K562 (cell line): ENCODE data around the gene FBLIM1. TPM values are rescaled to one million over a fixed set of nuclear protein-coding genes. Genes with fewer than 3 reads are reported as not detected.

Experiments
- ATAC-seq: fragments of 200-7000 bp; cut with Tn5 transposase; 3 replicates; pipeline ENCODE4 v1.9.1; 2020; ENCODE audit warnings: moderate library complexity
- BruUV-seq: library from RNA; stranded (reverse); fragments of 400-500 nt; replicated peaks from 2 replicates; lab custom pipeline; 2021; lab: Mats Ljungman, UMichigan
- CTCF ChIA-PET: fragments of 300-600 bp; formaldehyde crosslinking; extraction: SDS; loops from one replicate; lab custom pipeline; 2021; ENCODE audit warnings: low intra/inter-chr PET ratio; lab: Yijun Ruan, JAX
- POLR2A ChIA-PET: fragments of 300-600, 350-650 bp; sonication (Branson Sonifier 250); formaldehyde crosslinking; extraction: SDS; loops from one replicate; lab custom pipeline; 2021; ENCODE audit warnings: antibody characterized with exemption, inconsistent platforms; lab: Yijun Ruan, JAX
- DNase-seq, 4 experiments: peaks; one replicate each; pipeline versions ENCODE4 v3.0.0 to v3.0.0-alpha.2; 2011 to 2018; ENCODE audit warnings: low spot score in 3 of 4, mixed read lengths in 3 of 4; ENCODE audit errors: extremely low read depth in 1 of 4
- FAIRE-seq: peaks from 2 replicates; lab custom pipeline; 2011; peaks lifted over from hg19 to GRCh38; lab: Jason Lieb, UNC
- H2AFZ ChIP-seq: 2 replicates; pipeline ENCODE4 v1.6.0; 2011; ENCODE audit warnings: low read depth, low read length, control low read depth, inconsistent platforms
- H3K27ac ChIP-seq: fragments of 200-600 bp; 3 replicates; pipeline ENCODE4 v1.8.0; 2011; ENCODE audit warnings: low read depth, mild to moderate bottlenecking, control low read depth, inconsistent platforms, low read length, moderate library complexity, mixed read lengths; ENCODE audit errors: extremely low read depth
- H3K27me3 ChIP-seq, 2 experiments: fragments of 300-600 bp in 1 of 2; 2 replicates in 1 of 2; 3 replicates in 1 of 2; pipeline versions ENCODE4 v1.6.0 to v1.8.0; 2011; ENCODE audit warnings: inconsistent platforms in 2 of 2, low read length in 2 of 2, mild to moderate bottlenecking in 1 of 2, mixed read lengths in 1 of 2, moderate library complexity in 1 of 2; ENCODE audit not compliant: control insufficient read depth in 2 of 2, insufficient read depth in 2 of 2
- H3K36me3 ChIP-seq: fragments of 300-600 bp; 3 replicates; pipeline ENCODE4 v1.8.0; 2011; ENCODE audit warnings: mild to moderate bottlenecking, low read length, inconsistent platforms; ENCODE audit not compliant: control insufficient read depth, insufficient read depth
- H3K4me1 ChIP-seq, 2 experiments: fragments of 200-600 bp in 1 of 2; replicated peaks in 1 of 2; 2 replicates in 1 of 2; 3 replicates in 1 of 2; pipeline versions ENCODE4 v1.5.1 to v1.8.0; 2011; ENCODE audit warnings: inconsistent platforms in 2 of 2, low read length in 2 of 2, mild to moderate bottlenecking in 1 of 2, mixed read lengths in 1 of 2, moderate library complexity in 1 of 2; ENCODE audit not compliant: control insufficient read depth in 2 of 2, insufficient read depth in 2 of 2
- H3K4me2 ChIP-seq: 2 replicates; pipeline ENCODE4 v1.6.1; 2011; ENCODE audit warnings: low read length, control low read depth, inconsistent platforms, mixed read lengths; ENCODE audit not compliant: insufficient read depth
- H3K4me3 ChIP-seq: fragments of 200-600 bp; sonication (generic), shearing (Covaris generic); 2 replicates; pipeline ENCODE4 v1.5.1; 2016; ENCODE audit warnings: control low read depth, inconsistent platforms
- H3K79me2 ChIP-seq: fragments of 200-600 bp; 3 replicates; pipeline ENCODE4 v1.8.0; 2011; ENCODE audit warnings: low read length, inconsistent platforms; ENCODE audit not compliant: control insufficient read depth, insufficient read depth
- H3K9ac ChIP-seq, 2 experiments: 2 replicates each; pipeline versions ENCODE4 v1.6.0 to v1.6.1; 2011; ENCODE audit warnings: low read depth in 2 of 2, low read length in 2 of 2, control low read depth in 1 of 2, inconsistent platforms in 1 of 2, mild to moderate bottlenecking in 1 of 2, mixed read lengths in 1 of 2; ENCODE audit not compliant: insufficient read depth in 1 of 2
- H3K9me1 ChIP-seq: one replicate; pipeline ENCODE4 v1.6.0; 2011; ENCODE audit warnings: inconsistent platforms, mild to moderate bottlenecking, low read length, moderate library complexity; ENCODE audit not compliant: control insufficient read depth, insufficient read depth
- H3K9me3 ChIP-seq: replicated peaks from 2 replicates; pipeline ENCODE4 v1.5.1; 2011; ENCODE audit warnings: low read depth, low read length, inconsistent platforms; ENCODE audit not compliant: control insufficient read depth, insufficient read depth
- H4K20me1 ChIP-seq: replicated peaks from 2 replicates; pipeline ENCODE4 v1.6.1; 2011; ENCODE audit warnings: low read length, inconsistent platforms, mixed read lengths; ENCODE audit not compliant: control insufficient read depth, insufficient read depth
- DACH1 ChIP-seq: fragments of 450-650 bp; IDR thresholded peaks from 2 replicates; pipeline ENCODE4 v1.6.1; 2018; ENCODE audit not compliant: partially characterized antibody
- HNRNPK ChIP-seq: fragments of 200-400 bp; formaldehyde crosslinking; IDR thresholded peaks from one replicate; pipeline ENCODE4 v1.6.1; 2018; ENCODE audit warnings: mild to moderate bottlenecking, low read depth, low read length; ENCODE audit not compliant: poor library complexity, severe bottlenecking
- MAX ChIP-seq: sonication (generic); formaldehyde crosslinking; IDR thresholded peaks from 2 replicates; pipeline ENCODE4 v1.9.0; 2022; ENCODE audit warnings: mild to moderate bottlenecking, missing genetic modification reagents
- PKNOX1 ChIP-seq: fragments of 450-650 bp; IDR thresholded peaks from 2 replicates; pipeline ENCODE4 v1.6.1; 2016
- RBM25 ChIP-seq: fragments of 200-400 bp; formaldehyde crosslinking; IDR thresholded peaks from 2 replicates; pipeline ENCODE4 v1.6.1; 2018; ENCODE audit warnings: low read length, low read depth, moderate library complexity; ENCODE audit not compliant: severe bottlenecking
- SIRT6 ChIP-seq: IDR thresholded peaks from one replicate; pipeline ENCODE4 v1.6.1; 2012; ENCODE audit warnings: low read depth, mild to moderate bottlenecking, control low read depth, inconsistent platforms, low read length, moderate library complexity
- SMARCE1 ChIP-seq: fragments of 450-650 bp; IDR thresholded peaks from 2 replicates; pipeline ENCODE4 v1.7.1; 2016; ENCODE audit warnings: mild to moderate bottlenecking
- SNRNP70 ChIP-seq: fragments of 200-400 bp; formaldehyde crosslinking; optimal IDR thresholded peaks from 2 replicates; pipeline ENCODE3; 2017; ENCODE audit warnings: low read depth, low read length
- SRF ChIP-seq, 2 experiments: fragments of 250-450, 450-650 bp in 1 of 2; sonication (Bioruptor Pico) in 1 of 2; sonication (generic) in 1 of 2; formaldehyde crosslinking; IDR thresholded peaks; 2 replicates each; pipeline versions ENCODE4 v1.5.0 to v1.5.1; 2020 to 2022; ENCODE audit warnings: mild to moderate bottlenecking in 1 of 2, missing genetic modification reagents in 1 of 2
- TCF3 ChIP-seq: sonication (generic); formaldehyde crosslinking; IDR thresholded peaks from 2 replicates; pipeline ENCODE4 v1.4.0; 2020; ENCODE audit warnings: mild to moderate bottlenecking, missing genetic modification reagents
- TCF7 ChIP-seq: sonication (generic); IDR thresholded peaks from 2 replicates; pipeline ENCODE4 v1.6.1; 2016; ENCODE audit warnings: antibody characterized with exemption, borderline replicate concordance
- TEAD4 ChIP-seq, 2 experiments: sonication (generic) in 1 of 2; formaldehyde crosslinking in 1 of 2; IDR thresholded peaks; 2 replicates each; pipeline versions ENCODE4 v1.6.1 to v1.8.0; 2012 to 2022; ENCODE audit warnings: borderline replicate concordance in 1 of 2, inconsistent platforms in 1 of 2, low read length in 1 of 2, mild to moderate bottlenecking in 1 of 2, missing genetic modification reagents in 1 of 2
- TRIM24 ChIP-seq, 2 experiments: fragments of 450-650 bp; IDR thresholded peaks; 2 replicates each; pipeline ENCODE4 v1.6.1; 2016
- XRCC4 ChIP-seq: IDR thresholded peaks from one replicate; pipeline ENCODE4 v1.6.1; 2011; ENCODE audit not compliant: insufficient read depth, insufficient read length; ENCODE audit errors: extremely low read depth
- ZFP36 ChIP-seq: fragments of 150-350 bp; IDR thresholded peaks from 2 replicates; pipeline ENCODE4 v1.6.1; 2018; ENCODE audit warnings: low read length, low read depth; ENCODE audit not compliant: partially characterized antibody
- ZFX ChIP-seq: sonication (generic); formaldehyde crosslinking; IDR thresholded peaks from 2 replicates; pipeline ENCODE4 v1.8.0; 2022; ENCODE audit warnings: mild to moderate bottlenecking, missing genetic modification reagents, moderate library complexity
- ZKSCAN8 ChIP-seq: fragments of 200-800 bp; sonication (Bioruptor generic); IDR thresholded peaks from 2 replicates; pipeline ENCODE4 v1.6.1; 2016; ENCODE audit warnings: missing genetic modification characterization, missing compliant biosample characterization
- ZNF217 ChIP-seq: sonication (generic); formaldehyde crosslinking; IDR thresholded peaks from 2 replicates; pipeline ENCODE4 v1.8.0; 2022; ENCODE audit warnings: mild to moderate bottlenecking, missing genetic modification reagents
- ZNF766 ChIP-seq: fragments of 200-800 bp; sonication (Bioruptor generic); conservative IDR thresholded peaks from 2 replicates; pipeline ENCODE4 v1.6.1; 2016; ENCODE audit warnings: missing genetic modification characterization, missing compliant biosample characterization
- ZZZ3 ChIP-seq: fragments of 450-650 bp; IDR thresholded peaks from 2 replicates; pipeline ENCODE4 v1.6.1; 2016; ENCODE audit warnings: antibody characterized with exemption, mild to moderate bottlenecking, moderate library complexity
- WGBS: fragments of 100-300 bp; shearing (Covaris generic); methylation state at CpG from one replicate; pipeline ENCODE4 v1.1.6; 2016; ENCODE audit warnings: low coverage, mixed read lengths; ENCODE audit not compliant: insufficient coverage; ENCODE audit errors: missing lambda C conversion rate; 5-methylcytosine and 5-hydroxymethylcytosine counted together
- in situ Hi-C: fragments of 300-500 bp; cut with MboI; formaldehyde crosslinking; loops from 4 replicates; pipeline ENCODE4 v1.15.0; 2018; ENCODE audit warnings: inconsistent platforms, mixed read lengths
- intact Hi-C: fragments of 100-400 bp; cut with micrococcal nuclease; formaldehyde crosslinking; loops from 2 replicates; pipeline ENCODE4 v1.14.2; 2022
- polyA plus RNA-seq, 8 experiments: library from polyadenylated mRNA; depleted of rRNA in 4 of 8; stranded (reverse) in 5 of 8; unstranded in 3 of 8; fragments of >200 nt; fragmentation: Nextera tagmentation in 2 of 8; fragmentation: Illumina TruSeq in 1 of 8; extraction: Ambion mirVana in 2 of 8; extraction: Trizol in 1 of 8; gene quantifications; 2 replicates each; pipeline versions ENCODE4 v1.2.1 to v1.2.3, GENCODE V29; 2011 to 2014; ENCODE audit warnings: inconsistent platforms in 1 of 8, missing spikeins in 1 of 8
- total RNA-seq, 7 experiments: library from RNA; depleted of rRNA in 6 of 7; stranded (reverse); fragments of >200 nt in 6 of 7; fragmentation: Illumina TruSeq in 2 of 7; extraction: Trizol in 2 of 7; gene quantifications; 2 replicates each; pipeline versions ENCODE4 v1.2.1 to v1.2.3, GENCODE V29; 2011 to 2021; ENCODE audit warnings: low replicate concordance in 1 of 7
- TF ChIP-seq, protein P1 (sequence below): fragments of 450-650 bp; IDR thresholded peaks from 2 replicates; pipeline ENCODE4 v1.6.1; 2017; ENCODE audit warnings: mild to moderate bottlenecking, moderate library complexity

FBLIM1 gene
- total and polyA plus RNA-seq, 9 of the 15 experiments (the other 6 are each of a cell fraction or from before 2014, with no cell fraction given) = 0.14 to 0.24 TPM; not detected in 7

DNA sequence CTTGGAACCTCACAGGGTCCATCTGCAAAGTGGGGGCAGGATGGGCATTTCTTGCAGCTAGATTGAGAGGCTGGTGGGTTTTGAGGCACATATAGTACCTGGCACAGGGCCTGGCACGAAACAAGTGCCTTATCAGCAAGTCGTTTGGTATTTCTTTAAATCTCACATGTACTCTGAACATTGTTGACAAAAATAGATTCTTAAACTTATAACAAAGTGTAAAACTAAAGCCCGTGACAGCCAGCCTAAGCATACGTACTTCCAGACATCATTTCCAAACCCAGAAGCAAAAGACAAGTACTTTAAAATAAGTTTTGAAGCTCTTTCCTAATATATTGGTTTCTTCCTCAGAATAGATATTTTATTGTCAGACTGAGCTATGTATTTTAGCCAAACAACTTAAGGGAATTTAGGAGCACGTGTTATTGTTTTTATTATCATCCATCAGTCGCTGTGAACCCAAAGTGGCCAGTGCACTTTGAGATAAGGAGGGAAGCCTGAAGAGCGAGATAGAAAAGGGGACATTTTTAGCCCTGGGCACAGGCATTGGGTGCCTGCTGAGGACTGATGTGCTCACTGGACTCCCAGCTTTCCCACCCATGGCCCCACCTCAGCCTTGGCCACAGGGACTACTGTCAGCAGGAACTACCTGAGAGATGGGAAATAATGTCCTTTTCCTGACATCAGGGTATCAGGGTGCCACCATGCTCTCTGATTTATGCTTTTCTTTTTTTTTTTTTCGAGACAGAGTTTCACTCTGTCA, 3.0 kb downstream of the FBLIM1 start:
- WGBS = 1% methylated on average over 8 of the region's 8 CpGs
- peak; percentile 64 for FAIRE-seq
- ChIA-PET CTCF (no interaction called here), POLR2A (interaction anchor here (1.6 kb wide), 1 partner anchor 13 kb away, joined by 5 read pairs; no protein-coding TSS in a partner anchor)
- H3K9ac ChIP-seq = peak overlapping the region in 1 of 2 experiments; percentile 2; a peak in 1 of 4 replicates
- peak in 2 of 4 experiments; percentile 56 to 58 for DNase-seq
- peak overlapping the region; percentile 10; the same call in 1 of the 2 replicates for H3K4me2 ChIP-seq
- H2AFZ ChIP-seq = no peak overlapping the region
- H3K79me2 ChIP-seq = no peaks in the 10 kb centered on the region
- no peak overlapping the region for H3K27ac ChIP-seq
- peaks cover 12% of the 10 kb centered on the region for H4K20me1 ChIP-seq
- no TSS peak for BruUV-seq
- no peaks in the 10 kb centered on the region for H3K9me1 ChIP-seq
- H3K36me3 ChIP-seq = no peaks in the 10 kb centered on the region
- peaks cover 31 to 75% of the 10 kb centered on the region in 2 experiments; a peak in 4 of 5 replicates for H3K27me3 ChIP-seq
- H3K4me1 ChIP-seq = peaks cover 15 to 50% of the 10 kb centered on the region in 2 experiments; a peak in 4 of 5 replicates
- H3K4me3 ChIP-seq = no peak overlapping the region
- in situ Hi-C loops = no loop called here
- no peaks in the 10 kb centered on the region for H3K9me3 ChIP-seq
- intact Hi-C loops = no loop called here
- peak; percentile 26 for ATAC-seq
- TF ChIP-seq ZNF766 (CRISPR knock-in tag) (no peak), TEAD4 (IDR thresholded peaks at IDR 0.05; ENCODE audit: low read length) (peak; percentile 71; the same call in 1 of the 2 replicates), TEAD4 (CRISPR knock-in tag; IDR thresholded peaks at IDR 0.05; ENCODE audit: borderline replicate concordance) (no peak), ZKSCAN8 (CRISPR knock-in tag) (no peak), SNRNP70 (no peak), TCF3 (peak; percentile 83), ZNF217 (CRISPR knock-in tag) (no peak), TCF7 (no peak), HNRNPK (no peak), MAX (CRISPR knock-in tag) (no peak), RBM25 (no peak), XRCC4 (no peak), SIRT6 (no peak), ZFP36 (no peak), SMARCE1 (peak; percentile 18; the same call in 1 of the 2 replicates), TRIM24 (IDR thresholded peaks at IDR 0.05) (no peak), ZFX (CRISPR knock-in tag) (no peak), SRF (CRISPR knock-in tag; IDR thresholded peaks at IDR 0.05) (no peak), ZZZ3 (no peak), PKNOX1 (peak; percentile 59), DACH1 (no peak)
- TF ChIP-seq, protein P1, sequence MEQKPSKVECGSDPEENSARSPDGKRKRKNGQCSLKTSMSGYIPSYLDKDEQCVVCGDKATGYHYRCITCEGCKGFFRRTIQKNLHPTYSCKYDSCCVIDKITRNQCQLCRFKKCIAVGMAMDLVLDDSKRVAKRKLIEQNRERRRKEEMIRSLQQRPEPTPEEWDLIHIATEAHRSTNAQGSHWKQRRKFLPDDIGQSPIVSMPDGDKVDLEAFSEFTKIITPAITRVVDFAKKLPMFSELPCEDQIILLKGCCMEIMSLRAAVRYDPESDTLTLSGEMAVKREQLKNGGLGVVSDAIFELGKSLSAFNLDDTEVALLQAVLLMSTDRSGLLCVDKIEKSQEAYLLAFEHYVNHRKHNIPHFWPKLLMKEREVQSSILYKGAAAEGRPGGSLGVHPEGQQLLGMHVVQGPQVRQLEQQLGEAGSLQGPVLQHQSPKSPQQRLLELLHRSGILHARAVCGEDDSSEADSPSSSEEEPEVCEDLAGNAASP = no peak
